Measurements from ENCODE around the gene GPC5. TPM values are rescaled to one million over a fixed set of nuclear protein-coding genes. Genes with fewer than 3 reads are reported as not detected.
"Not testable (repeated sequence)": the region's sequence is repeated elsewhere in the genome, so short reads cannot be mapped to it uniquely, and the experiment has no call there.

Gene GPC5
- total RNA-seq, 1 experiment from 2014 or later, result 0.15 TPM

DNA sequence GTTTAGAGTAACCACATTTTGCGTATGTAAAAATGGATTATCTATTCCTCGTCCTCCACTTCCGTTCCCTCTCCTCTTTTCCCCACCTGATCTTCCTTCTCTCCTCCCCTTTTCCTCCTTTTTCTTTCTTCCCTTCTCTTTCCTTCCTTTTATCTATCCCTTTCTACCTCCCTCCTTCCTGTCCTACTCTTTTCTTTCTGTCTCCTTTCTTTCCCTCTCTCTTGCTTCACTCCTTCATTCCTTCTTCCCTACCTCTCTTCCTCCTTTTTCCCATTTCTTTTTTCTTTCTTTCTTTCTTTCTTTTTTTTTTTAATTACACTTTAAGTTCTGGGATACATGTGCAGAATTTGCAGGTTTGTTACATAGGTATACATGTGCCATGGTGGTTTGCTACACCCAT, 1139.7 kb downstream of the GPC5 start:
- Mint-ChIP-seq H3K4me3 (no peak overlapping the region), H3K36me3 (ENCODE audit: insufficient read depth in 1 of 3, low read depth in 3 of 3) (no peaks in the 10 kb centered on the region), H3K27ac (peak overlapping the region in 1 of 3 experiments; percentile 26; a peak in 2 of 7 replicates), H3K27me3 (ENCODE audit: low read depth) (no peaks in the 10 kb centered on the region; the same call in 1 of the 2 replicates), H3K4me1 (peaks cover 0 to 2% of the 10 kb centered on the region in 2 experiments; a peak in 1 of 4 replicates), H3K9me3 (peaks cover 0 to 3% of the 10 kb centered on the region in 2 experiments; a peak in 1 of 5 replicates)
- no peak overlapping the region for H3K27ac ChIP-seq (ENCODE audit: insufficient read length, low read depth, low read length)
- no peak overlapping the region for H3K56ac ChIP-seq (ENCODE audit: insufficient read length, low read depth, low read length)
- no peak overlapping the region for H2BK12ac ChIP-seq (ENCODE audit: insufficient read length, low read depth, low read length)
- no peaks in the 10 kb centered on the region for H3K79me1 ChIP-seq (ENCODE audit: insufficient read depth, low read depth, low read length, poor library complexity, severe bottlenecking)
- H4K5ac ChIP-seq (ENCODE audit: insufficient read length, low read depth, low read length), result no peak overlapping the region
- H2BK20ac ChIP-seq (ENCODE audit: low read depth, low read length, poor library complexity, severe bottlenecking), result no peak overlapping the region
- H2BK120ac ChIP-seq (ENCODE audit: low read depth, low read length, poor library complexity, severe bottlenecking), result no peak overlapping the region
- WGBS (ENCODE audit: extremely low coverage, insufficient read length, low lambda C conversion rate), result no CpG with 5 or more reads among the region's 3 CpGs
- H3K9me3 ChIP-seq (ENCODE audit: control insufficient read depth, low read depth, low read length), result no peaks in the 10 kb centered on the region
- H3K14ac ChIP-seq (ENCODE audit: insufficient read depth, low read length), result no peak overlapping the region
- no peak for DNase-seq
- H3K9ac ChIP-seq (ENCODE audit: extremely low read depth, insufficient read length, low read length), result no peak overlapping the region
- H3K4ac ChIP-seq (ENCODE audit: low read depth, low read length), result no peak overlapping the region
- H3K27me3 ChIP-seq (ENCODE audit: insufficient read depth, low read length), result no peaks in the 10 kb centered on the region
- no peaks in the 10 kb centered on the region for H3K23me2 ChIP-seq (ENCODE audit: insufficient read length, low read depth, low read length, poor library complexity, severe bottlenecking)
- H2AK5ac ChIP-seq (ENCODE audit: insufficient read length, low read length), result no peak overlapping the region
- no peak overlapping the region for H3K18ac ChIP-seq (ENCODE audit: insufficient read length, low read depth, low read length)
- no peak overlapping the region for H4K91ac ChIP-seq (ENCODE audit: insufficient read length, low read depth, low read length)
- H4K8ac ChIP-seq (replicated peaks; ENCODE audit: insufficient read length, low read depth, low read length), result no peak overlapping the region
- H3T11ph ChIP-seq (ENCODE audit: low read length), result no peak overlapping the region
- H4K20me1 ChIP-seq (ENCODE audit: control insufficient read depth, insufficient read depth, insufficient read length), result no peaks in the 10 kb centered on the region
- H3K4me2 ChIP-seq (ENCODE audit: insufficient read depth, insufficient read length, low read length), result no peak overlapping the region
- no peak overlapping the region for H2BK15ac ChIP-seq (ENCODE audit: low read depth, low read length)
- H2BK5ac ChIP-seq (ENCODE audit: insufficient read length, low read length), result no peak overlapping the region
- H3K23ac ChIP-seq (ENCODE audit: insufficient read length, low read depth, low read length), result no peak overlapping the region
- H2AFZ ChIP-seq (ENCODE audit: low read length), result no peak overlapping the region
- no peaks in the 10 kb centered on the region for H3K4me1 ChIP-seq (ENCODE audit: insufficient read depth, low read length)
- no peaks in the 10 kb centered on the region for H3K79me2 ChIP-seq (ENCODE audit: insufficient read depth, low read length)
- TF ChIP-seq, protein P1, sequence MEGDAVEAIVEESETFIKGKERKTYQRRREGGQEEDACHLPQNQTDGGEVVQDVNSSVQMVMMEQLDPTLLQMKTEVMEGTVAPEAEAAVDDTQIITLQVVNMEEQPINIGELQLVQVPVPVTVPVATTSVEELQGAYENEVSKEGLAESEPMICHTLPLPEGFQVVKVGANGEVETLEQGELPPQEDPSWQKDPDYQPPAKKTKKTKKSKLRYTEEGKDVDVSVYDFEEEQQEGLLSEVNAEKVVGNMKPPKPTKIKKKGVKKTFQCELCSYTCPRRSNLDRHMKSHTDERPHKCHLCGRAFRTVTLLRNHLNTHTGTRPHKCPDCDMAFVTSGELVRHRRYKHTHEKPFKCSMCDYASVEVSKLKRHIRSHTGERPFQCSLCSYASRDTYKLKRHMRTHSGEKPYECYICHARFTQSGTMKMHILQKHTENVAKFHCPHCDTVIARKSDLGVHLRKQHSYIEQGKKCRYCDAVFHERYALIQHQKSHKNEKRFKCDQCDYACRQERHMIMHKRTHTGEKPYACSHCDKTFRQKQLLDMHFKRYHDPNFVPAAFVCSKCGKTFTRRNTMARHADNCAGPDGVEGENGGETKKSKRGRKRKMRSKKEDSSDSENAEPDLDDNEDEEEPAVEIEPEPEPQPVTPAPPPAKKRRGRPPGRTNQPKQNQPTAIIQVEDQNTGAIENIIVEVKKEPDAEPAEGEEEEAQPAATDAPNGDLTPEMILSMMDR (conservative IDR thresholded peaks at IDR 0.05), result no peak

DNA sequence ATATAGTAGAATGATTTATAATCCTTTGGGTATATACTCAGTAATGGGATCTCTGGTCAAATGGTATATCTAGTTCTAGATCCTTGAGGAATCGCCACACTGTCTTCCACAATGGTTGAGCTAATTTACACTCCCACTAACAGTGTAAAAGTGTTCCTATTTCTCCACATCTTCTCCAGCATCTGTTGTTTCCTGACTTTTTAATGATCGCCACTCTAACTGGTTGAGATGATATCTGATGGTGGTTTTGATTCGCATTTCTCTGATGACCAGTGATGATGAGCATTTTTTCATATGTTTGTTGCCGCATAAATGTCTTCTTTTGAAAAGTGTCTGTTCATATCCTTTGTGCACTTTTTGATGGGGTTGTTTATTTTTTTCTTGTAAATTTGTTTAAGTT, 1140.7 kb downstream of the GPC5 start:
- H2AK5ac ChIP-seq (ENCODE audit: insufficient read length, low read length); H3K23me2 ChIP-seq (ENCODE audit: insufficient read length, low read depth, low read length, poor library complexity, severe bottlenecking); H3K36me3 Mint-ChIP-seq (ENCODE audit: insufficient read depth in 1 of 3, low read depth in 3 of 3); H3K79me1 ChIP-seq (ENCODE audit: insufficient read depth, low read depth, low read length, poor library complexity, severe bottlenecking); H3K14ac ChIP-seq (ENCODE audit: insufficient read depth, low read length); H3K23ac ChIP-seq (ENCODE audit: insufficient read length, low read depth, low read length); H3K9me3 Mint-ChIP-seq; H2BK20ac ChIP-seq (ENCODE audit: low read depth, low read length, poor library complexity, severe bottlenecking); H2BK15ac ChIP-seq (ENCODE audit: low read depth, low read length); H2BK5ac ChIP-seq (ENCODE audit: insufficient read length, low read length); H3K79me2 ChIP-seq (ENCODE audit: insufficient read depth, low read length); DNase-seq; H3K4me1 ChIP-seq (ENCODE audit: insufficient read depth, low read length); H4K5ac ChIP-seq (ENCODE audit: insufficient read length, low read depth, low read length); H3K27me3 Mint-ChIP-seq (ENCODE audit: low read depth); H3K4me2 ChIP-seq (ENCODE audit: insufficient read depth, insufficient read length, low read length); H4K8ac ChIP-seq (replicated peaks; ENCODE audit: insufficient read length, low read depth, low read length); H2AFZ ChIP-seq (ENCODE audit: low read length); H3K9me3 ChIP-seq (ENCODE audit: control insufficient read depth, low read depth, low read length); H3T11ph ChIP-seq (ENCODE audit: low read length); H3K9ac ChIP-seq (ENCODE audit: extremely low read depth, insufficient read length, low read length); H3K27ac ChIP-seq (ENCODE audit: insufficient read length, low read depth, low read length); H3K27me3 ChIP-seq (ENCODE audit: insufficient read depth, low read length); H2BK120ac ChIP-seq (ENCODE audit: low read depth, low read length, poor library complexity, severe bottlenecking); H3K4me3 Mint-ChIP-seq; H4K91ac ChIP-seq (ENCODE audit: insufficient read length, low read depth, low read length); H2BK12ac ChIP-seq (ENCODE audit: insufficient read length, low read depth, low read length); H3K4me1 Mint-ChIP-seq; H4K20me1 ChIP-seq (ENCODE audit: control insufficient read depth, insufficient read depth, insufficient read length); H3K56ac ChIP-seq (ENCODE audit: insufficient read length, low read depth, low read length); H3K18ac ChIP-seq (ENCODE audit: insufficient read length, low read depth, low read length); H3K4ac ChIP-seq (ENCODE audit: low read depth, low read length); H3K27ac Mint-ChIP-seq: not testable (repeated sequence)
- no CpG with 5 or more reads among the region's 4 CpGs for WGBS (ENCODE audit: extremely low coverage, insufficient read length, low lambda C conversion rate)

Measured in H9 (cell line).